LoVo (cell line): ENCODE data around the gene CCDC92B.
"Not testable (repeated sequence)": the region's sequence is repeated elsewhere in the genome, so short reads cannot be mapped to it uniquely, and the experiment has no call there.

ENCODE experiments used
- DNase-seq: peaks from one replicate; pipeline ENCODE4 v3.0.0-alpha.2; 2016; ENCODE audit warnings: low spot score

The CCDC92B gene

DNA sequence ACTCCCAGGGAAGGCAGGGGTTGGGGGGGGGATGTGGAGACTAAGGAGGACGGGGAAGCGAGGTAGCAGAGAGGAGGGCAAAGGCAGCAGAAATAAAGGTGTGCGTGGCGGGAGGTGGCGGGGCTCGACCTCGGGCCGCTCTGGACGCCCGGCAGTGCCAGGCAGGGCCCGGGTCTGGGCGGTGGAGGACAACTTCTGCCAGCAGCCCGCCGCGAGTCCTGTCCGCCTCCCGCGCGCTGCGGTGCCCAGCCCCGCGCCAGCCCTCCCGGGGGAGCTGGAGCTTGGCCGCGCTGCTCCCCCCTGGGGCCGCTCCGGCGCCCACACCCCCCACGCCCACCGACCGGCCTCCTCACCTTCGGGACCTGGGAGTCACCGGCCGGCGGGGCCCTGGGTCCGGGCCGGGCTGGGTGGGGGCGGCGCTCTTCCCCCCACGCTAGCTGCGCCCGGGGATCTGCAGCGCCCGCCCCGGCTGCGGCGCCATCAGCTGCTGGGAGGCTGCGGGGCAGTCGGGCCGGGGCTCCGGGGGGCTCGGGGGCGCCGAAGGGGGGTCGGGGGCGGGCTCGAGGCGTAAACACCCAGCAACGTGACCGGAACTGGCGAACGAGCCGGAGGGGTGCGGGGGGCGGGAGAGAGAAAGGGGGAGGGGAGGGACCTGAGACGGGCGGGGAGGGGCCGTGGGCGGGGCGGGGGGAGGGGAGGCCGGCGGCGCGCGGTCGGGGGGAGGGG is at the start of gene CCDC92B:
CCDC92B (minus strand) TSS at position 595 of the 726 bp plus-strand sequence. CDS start 14,507 bp downstream, outside the sequence.
- no peak for DNase-seq

DNA sequence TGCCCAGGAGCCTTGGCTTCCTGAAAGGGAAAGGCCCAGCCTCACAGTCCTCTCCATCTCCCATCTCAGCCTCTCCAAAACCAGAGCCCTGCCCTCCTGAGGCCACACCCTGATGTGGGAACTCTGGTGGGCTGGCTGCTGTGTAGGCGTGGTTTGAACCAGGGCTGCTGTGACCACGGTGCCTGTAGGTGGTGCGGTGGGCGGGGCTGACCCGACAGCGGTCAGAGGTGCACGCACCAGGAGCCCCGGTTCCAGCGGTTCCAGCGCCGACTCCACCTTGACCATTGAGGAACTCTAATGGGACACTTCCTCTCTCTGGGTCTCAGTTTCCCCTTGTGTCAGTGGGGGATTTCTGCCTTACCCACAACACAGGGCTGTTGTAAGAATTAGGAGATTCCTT is 49.2 kb upstream of the CCDC92B start:
- no peak for DNase-seq

DNA sequence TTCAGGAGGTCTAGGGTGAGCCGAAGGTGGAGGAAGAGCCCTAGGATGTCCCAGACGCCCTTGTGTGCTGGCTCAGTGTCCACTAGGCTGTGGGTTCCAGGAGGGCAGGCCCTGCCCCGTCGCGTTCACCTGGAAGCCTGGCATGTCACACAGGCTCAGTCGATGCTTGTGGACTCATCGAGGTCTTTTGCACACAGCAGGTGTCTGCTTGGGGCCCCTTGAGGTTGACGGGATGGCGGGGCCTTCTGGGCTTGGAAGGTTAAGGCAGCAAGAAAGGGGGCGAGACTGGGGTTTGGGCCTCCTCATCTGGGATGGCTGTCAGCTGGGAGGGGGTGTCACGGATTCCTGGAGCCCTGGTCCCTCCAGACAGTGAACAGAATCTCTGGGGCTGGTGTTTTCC is 48.7 kb upstream of the CCDC92B start:
- DNase-seq, result no peak

DNA sequence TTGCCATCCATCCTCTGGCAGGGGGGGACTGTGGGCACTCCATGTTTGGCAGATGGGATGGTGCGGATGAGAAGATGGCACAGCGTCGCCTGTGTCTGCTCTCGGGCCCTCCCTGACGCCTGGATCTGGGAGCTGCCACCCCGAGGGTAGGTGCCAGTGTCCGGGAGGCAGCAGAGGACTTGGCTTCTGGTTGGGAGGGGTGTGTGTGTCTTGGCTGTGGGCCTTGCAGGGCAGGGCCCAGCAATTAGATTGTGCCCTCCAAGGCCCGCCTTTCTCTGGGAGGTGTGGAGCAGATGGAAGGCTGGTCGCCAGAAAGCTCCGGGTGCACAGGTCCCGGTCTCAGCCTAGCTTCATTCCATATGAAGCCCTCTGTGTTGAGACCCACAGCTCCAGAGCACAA is 48.2 kb upstream of the CCDC92B start:
- no peak for DNase-seq

DNA sequence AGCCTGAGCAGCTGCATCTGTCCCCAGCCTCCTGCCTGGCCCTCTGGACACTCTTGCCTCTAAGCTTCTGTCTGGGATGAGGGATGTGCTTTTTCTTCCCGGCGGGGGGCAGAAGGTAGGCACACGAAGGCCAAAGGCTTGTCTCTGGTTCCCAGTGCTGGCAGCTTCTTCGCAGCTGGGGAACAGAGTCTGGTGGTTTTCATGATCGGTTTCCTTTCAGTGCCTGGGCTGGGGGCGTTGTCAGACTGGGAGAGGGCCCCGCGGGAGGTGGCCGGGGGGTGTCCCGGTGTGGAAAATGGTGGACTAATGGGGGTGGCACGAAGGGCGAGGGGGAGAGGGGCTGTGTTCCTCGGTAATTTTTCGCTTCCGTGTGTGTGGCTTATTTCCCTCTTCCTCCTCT is 47.8 kb upstream of the CCDC92B start:
- DNase-seq, result no peak

DNA sequence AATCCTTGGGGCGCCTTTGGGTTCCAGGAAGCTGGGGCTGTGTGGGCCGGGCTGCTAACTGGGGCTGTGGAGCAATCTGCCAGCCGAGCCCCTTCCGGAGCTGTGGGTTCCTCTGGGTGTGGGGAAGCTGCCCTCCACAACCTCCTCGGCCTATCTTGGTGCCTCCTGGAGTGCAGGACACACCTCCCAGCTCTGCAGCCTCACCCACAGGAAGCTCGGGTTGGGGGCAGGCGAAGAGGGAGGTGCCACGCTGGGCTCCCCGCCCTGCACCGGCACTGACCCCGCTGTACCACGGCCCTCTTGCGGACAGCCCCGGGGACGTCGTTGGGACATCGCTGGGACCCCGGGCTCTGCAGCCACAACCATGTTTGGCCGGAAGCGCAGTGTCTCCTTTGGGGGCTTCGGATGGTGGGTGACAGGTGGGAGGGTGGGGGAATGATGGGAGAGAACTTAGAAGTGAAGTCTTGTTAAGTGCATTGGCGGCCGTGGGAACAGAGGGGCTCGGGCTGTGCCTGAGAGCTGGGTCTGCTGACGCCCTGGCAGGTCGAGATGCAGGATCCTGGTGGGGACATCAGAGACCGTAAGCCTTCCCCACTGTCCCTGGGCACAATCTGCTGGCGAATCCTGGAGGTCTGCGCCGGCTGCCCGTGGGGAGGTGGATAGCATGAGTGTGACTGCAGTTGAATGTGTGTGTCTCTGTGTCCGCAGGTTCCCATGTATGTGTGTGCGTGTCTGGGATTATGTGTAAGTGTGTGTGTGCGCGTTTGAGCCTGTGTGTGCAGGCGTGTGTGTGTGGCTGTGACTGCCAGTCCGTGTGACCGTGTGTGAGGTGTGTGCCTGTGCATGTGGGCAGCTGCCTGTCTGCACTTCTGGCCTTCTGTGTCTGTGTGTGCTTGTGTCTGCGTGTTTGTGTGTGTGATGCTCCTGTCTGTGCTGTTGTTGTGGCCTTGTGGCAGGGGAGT is 47.0 kb upstream of the CCDC92B start, which contains the start of gene RAP1GAP2:
RAP1GAP2 (plus strand) TSS at position 275 of the 962 bp plus-strand sequence; CDS start at position 365, 90 bp downstream.
- no peak for DNase-seq

DNA sequence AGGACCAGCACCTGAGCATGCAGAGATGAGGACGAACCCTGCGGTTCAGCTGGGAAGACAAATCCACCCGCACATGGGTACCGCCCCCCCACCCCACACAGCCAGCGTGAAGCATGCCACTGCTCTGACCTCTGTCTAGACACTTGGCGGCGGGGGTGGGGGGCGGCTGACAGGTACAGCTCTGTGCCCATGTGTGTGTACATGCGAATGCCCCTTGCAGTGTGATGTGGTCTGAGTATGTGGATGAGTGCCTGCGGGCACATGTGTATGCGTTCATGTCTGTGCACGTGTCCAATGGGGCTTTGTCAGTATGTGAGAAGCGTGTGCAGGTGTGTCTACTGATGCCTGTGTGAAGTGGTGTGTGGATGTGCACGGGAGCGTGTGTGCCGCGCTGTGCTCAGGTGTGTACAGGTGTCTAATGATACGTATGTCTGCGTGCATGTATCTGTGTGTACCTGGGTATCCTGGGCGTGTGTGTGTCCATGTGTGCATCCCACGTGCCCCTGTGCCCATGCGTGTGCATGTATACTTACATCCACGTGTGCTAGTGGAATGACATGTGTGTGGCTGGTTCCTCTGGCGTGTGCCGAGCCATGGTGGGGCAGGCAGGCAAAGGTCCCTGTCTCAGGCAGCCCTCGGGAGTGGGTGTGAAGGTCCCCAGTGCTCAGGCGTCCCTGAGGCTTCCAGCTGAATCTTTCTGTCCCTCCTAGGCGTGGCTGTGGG is 46.1 kb upstream of the CCDC92B start:
- no peak for DNase-seq

DNA sequence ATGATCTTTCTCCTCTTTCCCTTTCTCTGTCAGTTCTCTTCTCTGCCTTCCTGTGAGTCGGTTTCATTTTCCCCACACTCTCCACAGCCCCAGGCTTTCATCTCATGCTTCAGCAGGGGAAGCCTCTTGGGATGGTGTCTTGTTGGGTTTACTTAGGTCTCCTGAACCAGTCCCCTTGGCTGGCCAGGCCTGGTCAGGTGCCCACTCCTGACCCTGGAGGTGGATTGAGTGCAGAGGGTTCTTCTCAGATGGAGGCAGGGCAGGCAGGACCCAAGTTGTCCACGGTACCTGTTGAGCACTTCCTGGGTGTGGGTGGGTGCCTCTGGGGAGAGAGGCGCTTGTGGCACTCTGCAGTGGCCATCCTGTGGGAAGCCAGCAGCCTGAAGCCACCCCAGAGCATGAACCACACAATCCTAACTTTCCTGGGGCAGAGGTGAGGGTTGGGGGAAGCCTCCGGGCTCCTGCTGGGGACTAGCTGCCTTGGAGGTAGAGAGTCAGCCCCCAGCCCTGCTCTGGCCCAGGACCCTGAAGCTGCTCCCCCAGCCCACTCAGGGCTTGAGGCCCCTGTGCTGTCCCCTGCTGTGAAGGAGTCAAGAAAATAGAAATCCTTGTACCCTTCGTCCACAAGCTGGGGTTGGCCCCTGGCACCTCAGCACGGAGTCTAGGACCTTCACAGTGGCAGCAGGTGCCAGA is 44.8 kb upstream of the CCDC92B start:
- no peak for DNase-seq

DNA sequence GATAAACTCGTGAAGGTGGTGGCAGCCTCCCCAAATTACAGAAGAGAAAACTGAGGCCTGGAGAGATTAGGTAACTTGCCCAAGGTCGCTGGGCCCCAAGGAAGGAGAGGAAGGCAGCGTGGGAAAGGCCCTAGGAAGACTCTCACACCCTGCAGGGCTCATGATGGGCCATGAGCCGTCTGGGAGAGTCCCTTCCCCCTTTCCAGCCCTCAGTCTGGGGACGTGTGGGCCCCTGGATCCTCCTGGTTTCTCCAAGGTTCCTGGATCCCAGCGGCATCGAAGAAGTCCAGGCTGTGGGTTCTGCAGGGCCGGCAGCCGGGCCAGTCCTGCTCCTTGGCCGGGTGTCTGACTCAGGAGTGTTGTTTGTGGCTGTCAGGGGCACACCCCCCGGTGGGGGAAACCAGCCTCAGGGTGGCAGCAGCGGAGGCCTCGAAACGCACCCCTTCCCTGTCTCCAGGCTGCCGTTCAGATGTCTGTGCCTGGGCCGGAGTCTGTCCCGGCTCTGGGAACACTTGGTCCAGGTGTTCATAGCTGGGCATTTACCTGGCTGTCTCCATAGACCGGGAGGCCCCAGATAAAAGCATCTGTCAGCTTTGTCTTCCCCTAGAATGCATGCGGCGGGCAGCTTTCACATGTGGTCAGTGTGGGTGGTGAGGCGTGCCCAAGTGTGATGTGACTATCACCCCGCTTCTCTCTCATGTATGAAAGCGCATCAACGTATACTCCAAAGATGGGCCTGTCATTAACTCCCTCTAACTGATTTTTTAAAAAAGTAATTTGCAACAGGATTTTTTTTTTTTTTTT is 43.1 kb upstream of the CCDC92B start:
- no peak for DNase-seq

DNA sequence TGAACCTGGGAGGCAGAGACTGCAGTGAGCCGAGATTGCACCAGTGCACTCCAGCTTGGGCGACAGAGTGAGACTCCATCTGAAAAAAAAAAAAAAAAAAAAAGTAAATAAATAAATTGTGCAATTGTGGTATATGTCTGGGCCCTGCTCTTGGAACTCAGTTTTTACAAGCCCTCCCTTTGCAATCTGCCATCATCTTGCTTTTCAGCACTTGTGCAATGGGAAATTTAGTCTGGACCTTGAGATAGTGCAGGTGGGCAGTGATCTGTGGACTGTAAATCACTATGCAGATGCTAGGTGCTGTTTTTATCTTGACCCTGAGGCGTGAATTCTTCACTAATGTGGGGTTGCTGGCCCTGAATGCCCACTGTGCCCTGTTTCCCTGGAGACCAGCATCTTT is 40.2 kb upstream of the CCDC92B start:
- DNase-seq, result no peak

DNA sequence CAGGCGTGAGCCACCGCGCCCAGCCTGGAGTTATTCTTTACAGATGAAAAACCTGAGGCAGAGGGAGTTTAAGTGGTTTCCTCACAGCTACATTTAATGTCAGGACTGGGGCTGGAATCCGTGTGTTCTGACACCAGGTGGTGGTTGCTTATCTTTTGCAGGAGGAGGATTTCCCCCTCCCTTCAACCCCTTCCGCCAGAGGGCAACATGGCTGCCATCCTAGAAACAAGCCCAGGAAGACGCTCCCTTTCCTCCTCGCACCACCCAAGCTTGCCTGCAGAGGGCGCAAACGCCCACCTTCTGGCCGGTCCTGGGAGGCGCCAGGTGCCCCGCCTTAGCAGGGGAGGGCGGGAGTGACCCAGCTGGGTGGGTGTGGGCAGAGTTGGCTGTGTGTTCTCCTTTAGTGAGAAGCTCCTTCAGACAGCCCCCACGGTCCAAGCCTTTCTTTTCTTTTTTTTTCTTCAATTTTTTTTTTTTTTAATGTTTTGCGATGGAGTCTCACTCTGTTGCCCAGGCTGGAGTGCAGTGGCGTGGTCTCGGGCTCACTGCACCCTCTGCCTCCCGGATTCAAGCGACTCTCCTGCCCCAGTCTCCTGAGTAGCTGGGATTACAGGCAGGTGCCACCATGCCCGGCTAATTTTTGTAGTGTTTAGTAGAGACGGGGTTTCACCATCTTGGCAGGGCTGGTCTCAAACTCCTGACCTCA is 36.9 kb upstream of the CCDC92B start:
- DNase-seq, result peak; percentile 85

DNA sequence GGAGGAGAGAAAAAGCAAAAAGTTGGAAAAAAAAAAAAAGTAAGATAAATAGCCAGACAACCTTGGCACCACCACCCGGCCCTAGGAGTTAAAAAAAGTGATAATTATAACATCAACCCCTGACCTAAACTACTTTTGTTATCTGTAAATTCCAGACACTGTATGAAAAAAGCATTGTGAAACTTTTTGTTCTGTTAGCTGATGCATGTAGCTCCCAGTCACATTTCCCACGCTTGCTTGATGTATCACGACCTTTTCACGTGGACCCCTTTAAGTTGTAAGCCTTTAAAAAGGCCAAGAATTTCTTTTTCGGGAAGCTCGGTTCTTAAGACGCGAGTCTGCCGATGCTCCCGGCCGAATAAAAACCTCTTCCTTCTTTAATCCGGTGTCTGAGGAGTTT is 35.9 kb upstream of the CCDC92B start:
- DNase-seq, result not testable (repeated sequence)

DNA sequence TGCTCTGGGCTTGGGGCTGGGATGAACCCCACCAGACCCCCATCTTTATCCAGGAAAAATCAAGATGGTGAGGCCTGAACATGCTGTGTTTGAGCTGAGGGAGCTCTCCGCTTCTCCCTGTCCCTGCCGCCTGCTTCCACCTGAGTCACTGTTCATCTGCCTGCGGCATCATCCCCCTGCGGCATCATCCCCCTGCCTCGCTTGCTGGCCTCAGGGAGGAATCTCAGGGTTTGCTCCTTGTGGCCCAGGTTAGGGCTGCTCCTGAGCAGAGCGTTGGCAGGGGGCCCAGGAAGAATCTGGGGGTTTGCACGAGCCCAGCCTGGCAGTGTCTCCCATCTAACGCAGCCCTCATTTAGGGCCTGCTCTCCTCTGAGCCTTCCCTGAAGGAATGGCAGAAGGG is 35.4 kb upstream of the CCDC92B start:
- no peak for DNase-seq

DNA sequence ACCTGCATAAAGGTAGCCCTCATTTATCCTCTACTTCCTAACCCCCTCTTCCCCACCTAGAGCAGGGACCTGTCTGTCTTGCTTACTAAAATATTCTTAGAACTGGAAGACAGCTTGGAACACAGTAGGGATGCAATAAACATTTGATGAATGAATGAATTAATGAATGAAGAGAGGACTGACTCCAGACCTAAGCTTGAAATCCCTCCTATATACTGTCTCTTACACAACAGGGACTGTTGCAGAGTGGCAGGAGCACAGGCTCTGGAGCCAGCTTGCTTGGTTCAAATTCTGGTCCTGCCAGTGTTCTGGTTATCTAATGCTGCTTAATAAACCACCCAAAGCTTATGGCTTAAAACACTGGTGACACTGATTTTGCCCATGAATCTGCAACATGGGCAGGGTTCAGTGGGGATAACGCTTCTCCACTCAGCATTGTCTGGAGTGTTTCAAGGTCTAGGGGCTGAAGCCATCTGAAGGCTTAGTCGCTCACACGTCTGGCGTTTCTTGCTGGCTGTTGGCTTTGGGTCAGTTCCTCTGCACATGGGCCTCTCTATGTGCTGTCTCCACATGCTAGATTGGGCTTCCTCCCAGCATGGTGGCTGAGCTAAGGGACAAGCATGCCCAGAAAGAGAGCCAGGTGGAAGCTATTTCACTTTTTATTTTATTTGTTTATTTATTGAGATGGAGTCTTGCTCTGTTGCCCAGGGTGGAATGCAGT is 34.0 kb upstream of the CCDC92B start:
- no peak for DNase-seq

DNA sequence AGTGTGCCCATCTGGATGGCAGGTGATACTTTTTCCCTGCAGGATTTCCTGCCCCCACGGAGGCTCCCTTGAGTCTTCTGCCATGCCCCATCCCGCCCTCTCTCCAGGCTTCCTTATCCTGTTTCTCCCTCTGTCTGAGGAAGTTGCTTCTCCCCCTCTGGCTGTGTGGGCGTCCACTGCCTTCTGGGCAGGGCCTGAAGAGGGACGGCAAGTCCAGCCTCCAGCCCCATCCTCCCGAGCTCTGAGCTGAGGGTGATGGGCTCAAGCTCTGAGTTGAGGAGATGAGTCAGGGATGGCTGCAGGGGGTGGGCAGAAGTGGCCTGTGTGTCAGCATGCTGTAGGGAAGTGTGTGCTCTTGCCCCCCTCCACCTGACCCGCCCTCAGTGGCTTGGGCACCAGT is 32.6 kb upstream of the CCDC92B start:
- no peak for DNase-seq

DNA sequence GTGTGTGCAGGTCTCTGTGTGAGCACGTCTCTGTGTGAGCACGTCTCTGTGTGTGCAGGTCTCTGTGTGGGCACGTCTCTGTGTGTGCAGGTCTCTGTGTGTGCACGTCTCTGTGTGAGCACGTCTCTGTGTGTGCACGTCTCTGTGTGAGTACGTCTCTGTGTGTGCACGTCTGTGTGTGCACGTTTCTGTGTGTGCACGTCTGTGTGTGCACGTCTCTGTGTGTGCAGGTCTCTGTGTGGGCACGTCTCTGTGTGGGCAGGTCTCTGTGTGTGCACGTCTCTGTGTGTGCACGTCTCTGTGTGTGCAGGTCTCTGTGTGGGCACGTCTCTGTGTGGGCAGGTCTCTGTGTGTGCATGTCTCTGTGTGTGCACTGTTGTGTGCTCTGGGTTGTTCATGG is 32.1 kb upstream of the CCDC92B start:
- not testable (repeated sequence) for DNase-seq

DNA sequence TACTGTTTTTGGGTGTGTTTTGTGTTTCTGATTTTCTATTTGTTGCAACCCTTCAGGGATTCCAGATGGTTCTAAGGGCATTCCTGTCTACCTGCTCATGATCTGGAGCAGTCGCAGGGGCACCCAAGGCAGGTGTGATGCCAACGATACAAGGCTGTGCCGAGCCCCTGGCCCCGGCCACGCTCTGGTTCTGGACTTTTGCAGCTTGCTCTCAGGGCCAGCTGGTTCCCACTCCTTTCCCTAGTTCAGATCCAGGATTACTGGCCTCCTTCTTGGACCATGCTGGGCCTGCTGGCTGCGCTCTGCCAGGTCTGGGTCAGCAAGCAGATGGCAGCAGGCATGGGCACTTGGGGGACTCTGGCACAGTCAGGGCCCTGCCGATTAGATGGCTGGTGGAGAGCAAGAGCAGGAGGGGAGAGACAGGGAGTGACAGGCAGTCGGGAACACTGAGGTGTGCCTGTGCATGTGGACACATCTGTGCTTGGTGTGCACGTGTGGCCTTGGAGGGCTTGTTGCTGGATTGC is 31.5 kb upstream of the CCDC92B start:
- no peak for DNase-seq

DNA sequence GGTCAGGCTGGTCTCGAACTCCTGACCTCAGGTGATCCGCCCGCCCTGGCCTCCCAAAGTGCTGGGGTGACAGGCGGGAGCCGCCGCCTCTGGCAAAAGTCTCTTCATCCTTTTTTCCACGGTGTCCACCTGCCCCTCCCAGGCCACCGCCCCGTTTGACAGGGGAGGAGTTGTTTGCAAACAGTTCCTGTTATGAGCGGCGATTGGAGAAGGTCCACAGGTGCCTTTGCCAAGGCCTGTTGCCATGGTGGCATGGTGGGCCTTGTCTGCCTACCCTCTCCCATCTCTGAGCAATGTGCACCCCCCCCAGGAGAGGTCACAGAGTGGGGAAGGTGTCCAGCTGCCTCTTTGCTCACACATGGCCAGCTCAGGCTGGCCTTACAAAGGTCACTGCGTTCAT is 30.8 kb upstream of the CCDC92B start:
- DNase-seq, result no peak

DNA sequence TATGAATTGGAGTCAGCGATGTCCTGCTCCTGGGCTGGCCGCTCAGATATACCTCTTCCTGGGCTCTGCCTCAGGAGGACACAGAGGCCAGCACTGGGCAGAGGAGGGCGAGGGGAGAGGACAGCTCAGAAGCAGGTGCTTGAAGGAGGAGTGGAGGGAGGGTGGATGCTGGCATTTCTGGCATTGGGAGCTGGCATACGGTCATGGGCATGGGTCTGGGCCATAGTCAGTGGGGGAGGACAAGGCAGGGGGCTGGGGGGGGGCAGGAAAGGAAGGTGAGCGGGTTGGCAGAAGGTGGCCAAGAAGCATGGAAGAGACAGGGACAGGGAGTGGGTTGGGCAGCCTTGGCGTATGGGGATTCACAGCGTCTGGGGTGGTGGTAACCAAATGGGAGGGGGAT is 30.1 kb upstream of the CCDC92B start:
- DNase-seq, result no peak
